ENCODE results near the gene TRIM34.
"Not testable (repeated sequence)": the region's sequence is repeated elsewhere in the genome, so short reads cannot be mapped to it uniquely, and the experiment has no call there.

Gene TRIM34

DNA sequence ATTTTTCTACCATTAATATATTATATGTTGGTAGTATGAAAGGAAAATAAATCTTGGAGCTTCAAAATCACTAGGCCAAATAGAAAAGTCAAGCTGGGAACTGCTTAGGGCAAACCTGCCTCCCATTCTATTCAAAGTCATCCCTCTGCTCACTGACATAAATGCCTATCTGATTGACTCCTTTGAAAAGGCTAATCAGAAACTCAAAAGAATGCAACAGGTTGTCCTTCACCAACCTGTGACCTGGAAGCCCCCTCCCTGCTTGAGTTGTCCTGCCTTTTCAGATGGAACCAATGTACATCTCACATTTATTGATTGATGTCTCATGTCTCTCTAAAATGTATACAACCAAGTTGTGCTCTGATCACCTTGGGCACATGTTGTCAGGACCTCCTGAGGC is 3.2 kb upstream of the TRIM34 start:
- no peak for DNase-seq

DNA sequence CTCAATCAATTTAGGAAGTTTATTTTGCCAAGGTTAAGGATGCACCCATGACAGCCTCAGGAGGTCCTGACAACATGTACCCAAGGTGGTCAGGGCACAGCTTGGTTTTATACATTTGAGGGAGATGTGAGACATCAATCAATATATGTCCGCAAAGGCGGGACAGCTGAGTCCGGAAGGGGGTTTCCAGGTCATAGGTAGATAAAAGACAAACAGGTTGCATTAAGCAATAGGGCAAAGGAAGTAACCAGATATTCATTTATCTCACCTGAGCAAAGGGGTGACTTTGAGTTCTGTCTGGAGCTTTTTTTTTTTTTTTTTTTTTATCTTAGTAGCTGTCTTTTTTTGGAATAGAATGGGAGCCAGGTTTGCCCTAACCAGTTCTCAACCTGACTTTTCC is 2.0 kb upstream of the TRIM34 start:
- DNase-seq: no peak

GRCh38 chr11:5625281-5625680 is 480 bp downstream of the TRIM34 start:
- DNase-seq: no peak

GRCh38 chr11:5626196-5626595 is 1.4 kb downstream of the TRIM34 start:
- DNase-seq: no peak

DNA sequence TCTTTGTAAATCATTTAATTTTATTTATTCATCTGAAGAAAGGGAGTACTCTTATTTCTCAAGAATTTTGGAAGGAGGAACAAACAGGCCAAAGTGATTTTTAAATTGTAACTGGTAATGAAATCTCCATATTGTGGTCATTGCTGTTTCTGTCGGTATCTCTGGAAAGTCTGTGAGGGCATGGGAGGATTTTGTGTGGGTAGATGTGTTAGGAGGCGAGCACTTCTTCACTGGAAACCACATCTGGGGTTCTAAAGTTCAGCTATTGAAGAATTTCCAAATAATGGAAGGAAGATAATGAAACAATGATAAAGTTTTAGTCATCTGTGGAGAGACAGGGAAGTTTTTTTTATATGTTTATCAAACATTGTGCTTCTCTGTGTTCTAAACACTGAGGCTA is 6.6 kb downstream of the TRIM34 start:
- no peak for DNase-seq

DNA sequence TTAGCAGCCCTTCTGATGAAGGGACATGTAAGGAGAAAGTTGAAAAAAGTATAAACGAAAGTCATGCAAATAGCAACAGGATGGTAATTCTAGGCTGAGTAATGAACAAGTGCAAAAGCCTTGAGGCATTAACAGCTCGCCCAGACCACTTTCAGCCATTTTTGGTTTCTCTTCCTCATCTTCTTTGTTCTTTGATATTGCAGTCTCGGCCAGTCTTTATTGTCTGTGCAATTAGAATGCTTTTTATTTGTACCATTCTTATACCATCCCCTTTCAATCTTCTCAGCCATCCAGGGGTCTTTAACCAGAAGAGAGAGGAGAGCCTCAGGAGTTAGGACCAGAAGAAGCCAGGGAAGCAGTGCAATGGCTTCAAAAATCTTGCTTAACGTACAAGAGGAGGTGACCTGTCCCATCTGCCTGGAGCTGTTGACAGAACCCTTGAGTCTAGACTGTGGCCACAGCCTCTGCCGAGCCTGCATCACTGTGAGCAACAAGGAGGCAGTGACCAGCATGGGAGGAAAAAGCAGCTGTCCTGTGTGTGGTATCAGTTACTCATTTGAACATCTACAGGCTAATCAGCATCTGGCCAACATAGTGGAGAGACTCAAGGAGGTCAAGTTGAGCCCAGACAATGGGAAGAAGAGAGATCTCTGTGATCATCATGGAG is 7.3 kb downstream of the TRIM34 start:
- DNase-seq: no peak

DNA sequence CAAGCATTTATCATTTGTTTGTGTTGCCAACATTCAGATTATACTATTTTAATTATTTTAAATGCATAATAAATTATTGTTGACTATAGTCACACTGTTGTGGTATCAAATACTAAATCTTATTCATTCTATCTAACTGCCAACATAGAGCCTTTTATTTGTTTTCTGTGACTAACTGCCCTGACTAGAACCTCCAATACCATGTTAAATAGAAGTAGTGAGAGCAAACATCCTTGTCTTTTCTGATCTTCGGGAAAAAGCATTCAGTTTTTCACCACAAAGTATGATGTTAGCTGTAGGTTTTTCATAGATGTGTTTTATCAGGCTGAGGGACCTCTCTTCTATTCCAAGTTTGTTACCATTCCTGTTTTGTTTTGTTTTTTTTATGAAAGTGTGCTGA is 15.2 kb downstream of the TRIM34 start:
- no peak for DNase-seq

GRCh38 chr11:5643585-5643984 is 18.8 kb downstream of the TRIM34 start:
- no peak for DNase-seq

- DNase-seq: no peak
These were observed 21.3 kb downstream of the TRIM34 start for GRCh38 chr11:5646139-5646538.

DNA sequence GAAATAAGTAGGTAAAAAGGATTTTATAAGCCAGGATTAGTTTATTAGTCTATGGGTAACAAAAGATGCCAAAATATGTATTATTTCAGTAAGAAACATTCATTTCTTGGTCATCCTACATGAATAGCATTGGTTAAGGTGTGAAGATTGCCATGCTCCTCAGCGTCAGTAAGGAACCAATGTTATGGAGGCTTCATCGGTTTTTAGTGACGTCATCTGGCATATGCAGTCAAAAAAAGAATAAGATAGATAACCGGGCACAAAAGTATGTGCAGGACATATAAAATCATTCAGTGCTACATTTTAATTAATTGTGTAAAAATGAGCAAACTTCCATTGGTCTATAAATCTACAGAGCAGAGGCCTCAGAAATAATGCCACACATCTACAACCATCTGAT is 30.7 kb downstream of the TRIM34 start:
- no peak for DNase-seq

GRCh38 chr11:5656956-5657355 is 32.2 kb downstream of the TRIM34 start:
- DNase-seq: not testable (repeated sequence)

GRCh38 chr11:5658318-5658717 is 33.5 kb downstream of the TRIM34 start:
- no peak for DNase-seq

GRCh38 chr11:5663511-5663910 is 38.7 kb downstream of the TRIM34 start:
- DNase-seq: no peak

DNA sequence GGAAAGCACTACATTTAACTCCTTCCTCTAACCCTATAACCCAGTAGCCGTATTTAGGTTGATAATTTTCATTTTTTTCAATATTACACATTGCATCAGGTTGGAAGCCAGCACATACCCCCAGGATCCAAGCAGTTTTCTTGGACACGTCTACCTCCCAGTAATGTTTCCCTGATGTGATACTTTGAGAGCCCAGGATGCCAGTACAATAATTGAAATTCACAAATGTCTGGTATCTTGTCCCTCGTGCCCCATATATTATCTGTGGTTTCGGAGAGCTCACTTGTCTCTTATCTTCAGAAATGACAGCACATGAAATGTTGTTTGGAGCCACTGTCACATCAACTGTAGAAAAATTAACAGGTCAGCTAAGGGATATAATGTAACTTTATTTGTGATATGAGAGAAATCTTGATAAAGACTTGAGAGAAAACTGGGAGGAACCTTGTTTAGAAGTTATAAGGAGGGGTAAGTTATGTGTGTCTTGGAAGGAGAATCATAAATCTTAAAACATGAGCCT is 40.3 kb downstream of the TRIM34 start:
- no peak for DNase-seq

- DNase-seq: no peak
These were observed 41.1 kb downstream of the TRIM34 start for GRCh38 chr11:5665746-5666401.

- no peak for DNase-seq
These were observed 41.6 kb downstream of the TRIM34 start for GRCh38 chr11:5666402-5666793.

DNA sequence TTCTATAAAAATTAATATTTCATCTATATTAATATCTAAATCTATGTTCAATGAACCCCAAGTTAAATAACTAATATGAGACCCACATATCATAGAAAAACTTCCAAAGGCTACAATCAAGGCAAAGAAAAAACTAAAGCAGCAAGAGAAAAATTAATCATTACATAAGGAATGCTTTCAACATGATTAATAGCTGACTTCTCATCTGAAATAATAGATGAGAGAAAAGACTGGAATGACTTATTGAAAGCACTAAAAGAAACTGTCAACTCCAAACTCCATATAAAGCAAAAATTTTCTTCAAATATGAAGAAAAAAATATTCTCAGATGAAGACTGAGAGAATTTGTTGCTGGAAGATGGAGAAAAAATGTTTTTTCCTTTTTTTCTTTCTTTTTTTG is 47.0 kb downstream of the TRIM34 start:
- no peak for DNase-seq

DNA sequence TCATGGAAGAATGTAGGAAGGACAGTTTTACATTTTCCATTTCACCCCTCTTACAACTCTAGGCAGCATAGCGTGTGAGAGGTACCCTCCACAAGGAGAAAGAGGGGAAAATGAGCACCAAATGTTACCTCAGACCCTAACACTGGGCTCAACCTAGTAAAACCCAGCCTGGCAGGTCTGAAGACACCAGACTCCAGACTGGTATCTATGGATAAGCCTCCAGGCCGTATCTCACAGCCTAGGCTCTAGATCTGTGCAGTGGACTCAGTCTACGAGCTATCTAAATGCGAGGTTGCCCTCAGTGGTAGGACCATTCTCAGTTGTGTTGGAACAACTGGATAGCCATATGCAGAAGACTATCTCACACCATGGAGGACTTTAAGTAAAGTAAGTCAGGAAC is 49.6 kb downstream of the TRIM34 start:
- DNase-seq: no peak

DNA sequence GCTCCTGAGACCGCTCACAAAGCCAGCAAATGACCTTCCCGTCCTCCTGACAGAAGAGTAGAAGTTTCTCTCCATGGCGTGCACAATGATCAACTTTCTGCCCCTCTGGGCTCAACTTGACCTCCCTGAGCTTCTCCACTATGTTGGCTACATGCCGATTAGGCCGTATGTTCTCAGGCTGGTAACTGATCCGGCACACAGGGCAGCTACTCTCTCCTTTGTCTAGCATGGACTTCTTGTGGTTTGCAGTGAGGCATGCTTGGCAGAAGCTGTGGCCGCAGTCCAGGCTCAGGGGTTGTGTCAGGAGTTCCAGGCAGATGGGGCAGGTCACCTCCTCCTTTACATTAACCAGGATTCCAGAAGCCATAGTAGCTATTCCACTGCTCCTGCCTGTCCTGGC is 55.0 kb downstream of the TRIM34 start:
- DNase-seq: no peak

- not testable (repeated sequence) for DNase-seq
These were observed 58.2 kb downstream of the TRIM34 start for GRCh38 chr11:5682890-5683441.

DNA sequence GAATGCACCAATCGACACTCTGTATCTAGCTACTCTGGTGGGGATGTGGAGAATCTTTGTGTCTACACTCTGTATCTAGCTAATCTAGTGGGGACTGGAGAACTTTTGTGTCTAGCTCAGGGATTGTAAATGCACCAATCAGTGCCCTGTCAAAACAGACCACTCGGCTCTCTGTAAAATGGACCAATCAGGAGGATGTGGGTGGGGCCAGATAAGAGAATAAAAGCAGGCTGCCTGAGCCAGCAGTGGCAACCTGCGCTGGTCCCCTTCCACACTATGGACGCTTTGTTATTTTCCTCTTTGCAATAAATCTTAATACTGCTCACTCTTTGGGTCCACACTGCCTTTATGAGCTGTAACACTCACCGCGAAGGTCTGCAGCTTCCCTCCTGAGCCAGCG is 58.8 kb downstream of the TRIM34 start:
- not testable (repeated sequence) for DNase-seq

DNA sequence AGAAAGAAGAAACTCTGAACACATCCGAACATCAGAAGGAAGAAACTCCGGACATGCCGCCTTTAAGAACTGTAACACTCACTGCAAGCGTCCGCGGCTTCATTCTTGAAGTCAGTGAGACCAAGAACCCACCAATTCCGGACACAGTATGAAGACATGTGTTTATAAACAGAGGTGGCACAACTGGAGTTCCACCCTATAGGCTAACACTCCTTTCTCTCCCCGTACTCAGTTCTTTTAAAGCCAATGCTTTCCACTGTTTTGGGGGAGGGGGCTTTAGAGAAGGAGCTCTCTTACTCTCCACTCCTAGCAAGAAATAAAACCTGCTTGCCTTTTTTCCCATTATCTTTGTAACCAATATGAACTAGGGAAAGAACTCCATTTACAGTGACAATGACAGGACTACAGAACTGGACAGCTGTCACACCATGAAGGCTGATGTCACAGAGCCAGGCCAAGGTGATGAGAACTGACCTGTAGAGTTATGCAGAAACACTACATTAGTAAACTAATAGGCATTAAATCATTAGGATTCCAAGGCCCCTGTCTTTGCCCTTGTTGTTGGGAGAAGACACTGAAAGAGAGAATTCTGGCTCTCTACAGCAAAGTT is 59.3 kb downstream of the TRIM34 start:
- DNase-seq: no peak

DNA sequence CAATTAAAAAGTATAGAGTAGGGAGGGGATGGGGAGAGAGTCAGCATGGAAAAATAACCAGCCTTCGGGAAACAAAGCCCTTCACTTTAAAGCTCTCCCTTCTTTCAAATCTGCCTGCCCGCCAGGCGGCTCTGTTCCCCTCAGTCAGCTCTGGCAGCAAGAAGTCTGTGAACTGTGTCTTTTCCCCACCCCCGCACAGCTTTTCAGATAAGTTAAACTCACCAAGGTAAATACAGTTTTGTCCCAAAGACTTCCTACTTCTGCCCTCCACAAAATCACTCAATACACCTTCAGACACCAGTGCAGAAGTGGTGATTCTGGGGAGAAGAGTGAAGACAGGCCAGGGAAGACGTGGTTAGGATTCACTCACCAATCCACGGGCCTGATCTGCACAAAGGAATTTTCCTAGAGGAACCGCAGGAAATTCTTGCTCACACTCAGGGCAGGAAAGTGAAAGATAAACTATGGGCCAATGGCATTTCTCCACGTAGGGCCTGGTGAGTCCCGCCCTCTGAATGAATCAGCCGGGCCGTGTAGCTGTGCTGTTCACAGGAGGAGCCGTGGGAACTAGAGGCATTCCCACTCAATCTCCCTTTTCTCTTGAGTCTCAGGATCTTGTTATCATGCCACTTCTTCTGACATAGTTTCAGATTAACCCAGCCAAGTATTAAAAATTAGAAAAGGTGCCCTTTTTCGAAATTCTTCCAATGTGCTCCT is 60.0 kb downstream of the TRIM34 start, which contains the start of gene TRIM5:
Gene TRIM5 (minus strand): TSS at position 429 of the 717 bp plus-strand sequence. CDS start 4,897 bp downstream, outside the sequence.
- DNase-seq: peak; percentile 76

Measured in T1000 (cell line).